GM21717 (cell line): Measurements from ENCODE around the gene BRD9.

Source experiments
- ATAC-seq: cut with Tn5 transposase; IDR thresholded peaks from one replicate; pipeline ENCODE4 v1.9.1; 2021; ENCODE audit warnings: mild to moderate bottlenecking, moderate library complexity; ENCODE audit not compliant: unreplicated experiment

The BRD9 gene

DNA sequence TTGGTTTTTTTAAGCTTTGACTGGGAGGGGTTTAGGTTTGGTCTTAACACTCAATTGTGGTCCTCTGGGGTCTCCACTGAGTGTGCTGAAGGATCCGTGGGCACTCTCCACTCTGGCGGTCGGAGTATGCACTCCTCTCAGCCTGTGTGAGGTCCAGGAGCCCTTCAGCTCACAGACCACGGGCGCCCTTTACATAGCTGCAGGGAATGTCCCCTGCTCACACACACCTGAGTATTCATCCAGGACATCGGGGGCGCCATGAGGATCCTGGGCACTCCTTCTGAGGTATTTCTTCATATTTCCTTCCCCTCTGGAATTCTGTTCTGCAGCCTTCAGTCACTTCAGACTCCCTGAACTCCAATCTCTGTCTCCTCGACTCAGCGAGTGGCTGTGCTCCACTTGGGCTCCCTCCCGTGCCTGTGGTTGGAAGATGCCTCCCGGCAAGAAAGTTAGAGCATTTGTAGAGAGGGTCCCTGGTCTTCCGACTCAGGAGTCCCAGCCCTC is 12.6 kb upstream of the BRD9 start:
- ATAC-seq = no peak

DNA sequence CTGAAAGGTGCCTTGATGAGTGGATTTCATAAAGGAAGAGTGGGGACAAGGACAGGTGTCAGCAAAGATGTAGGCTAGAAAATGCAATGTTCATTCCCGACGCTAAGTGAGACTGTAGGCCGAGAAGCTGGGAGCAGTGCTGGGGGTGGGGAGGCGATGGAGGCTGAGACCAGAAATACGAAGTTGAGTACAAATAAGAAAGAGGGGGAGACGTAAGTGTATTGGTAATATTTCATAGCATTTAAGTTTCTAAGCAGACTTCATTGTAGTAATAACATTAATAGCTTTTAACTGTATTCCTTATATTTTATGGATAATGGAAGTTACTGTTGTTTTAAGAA is 11.1 kb upstream of the BRD9 start:
- ATAC-seq = no peak

DNA sequence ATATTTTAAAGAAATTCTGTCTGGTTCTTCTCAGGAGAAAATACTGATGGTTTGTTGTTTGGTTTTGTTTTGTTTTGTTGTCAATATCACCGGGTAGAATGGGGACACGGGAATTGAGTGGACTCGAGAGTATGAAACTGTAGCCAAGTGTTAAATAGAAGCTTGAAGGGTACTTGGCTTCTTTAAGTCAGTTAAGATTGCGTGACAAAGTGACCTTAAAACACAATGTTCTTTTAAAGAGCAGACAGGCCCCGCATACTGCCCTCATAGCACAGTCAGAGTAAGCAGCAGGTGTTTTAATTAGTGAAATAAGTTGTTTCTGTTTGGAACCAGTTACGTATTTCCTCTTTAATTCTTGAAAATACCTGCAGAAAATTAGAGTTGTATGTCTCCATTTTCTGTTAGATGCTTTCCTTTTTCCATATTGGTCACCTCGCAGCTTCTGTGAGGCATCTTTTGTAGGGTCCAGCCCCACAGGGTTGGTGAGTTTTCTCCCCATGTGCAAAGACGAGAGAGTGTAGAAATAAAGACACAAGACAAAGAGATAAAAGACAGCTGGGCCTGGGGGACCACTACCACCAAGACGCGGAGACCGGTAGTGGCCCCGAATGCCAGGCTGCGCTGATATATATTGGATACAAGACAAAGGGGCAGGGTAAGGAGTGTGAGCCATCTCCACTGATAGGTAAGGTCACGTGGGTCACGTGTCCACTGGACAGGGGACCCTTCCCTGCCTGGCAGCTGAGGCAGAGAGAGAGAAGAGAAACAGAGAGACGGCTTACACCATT is 9.7 kb upstream of the BRD9 start:
- no peak for ATAC-seq

DNA sequence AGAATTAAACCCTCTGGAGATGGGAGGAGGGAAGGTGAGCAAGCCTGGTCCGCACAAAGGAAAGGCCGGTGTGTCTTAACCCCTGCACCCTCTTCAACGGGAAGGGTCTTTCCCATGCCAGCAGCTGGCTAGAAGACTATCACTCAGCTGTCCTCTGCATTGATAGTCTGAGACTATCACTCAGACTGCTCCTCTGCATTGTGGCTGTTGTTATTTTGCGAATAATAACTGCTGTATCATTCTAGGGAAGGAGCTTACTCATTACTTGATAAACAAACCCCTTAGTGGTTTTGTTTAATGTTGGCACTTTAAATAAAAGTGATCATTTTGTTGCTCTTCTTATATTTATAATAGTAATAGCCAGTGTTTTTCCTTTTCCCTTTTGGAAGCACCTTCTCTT is 8.2 kb upstream of the BRD9 start:
- ATAC-seq = no peak

DNA sequence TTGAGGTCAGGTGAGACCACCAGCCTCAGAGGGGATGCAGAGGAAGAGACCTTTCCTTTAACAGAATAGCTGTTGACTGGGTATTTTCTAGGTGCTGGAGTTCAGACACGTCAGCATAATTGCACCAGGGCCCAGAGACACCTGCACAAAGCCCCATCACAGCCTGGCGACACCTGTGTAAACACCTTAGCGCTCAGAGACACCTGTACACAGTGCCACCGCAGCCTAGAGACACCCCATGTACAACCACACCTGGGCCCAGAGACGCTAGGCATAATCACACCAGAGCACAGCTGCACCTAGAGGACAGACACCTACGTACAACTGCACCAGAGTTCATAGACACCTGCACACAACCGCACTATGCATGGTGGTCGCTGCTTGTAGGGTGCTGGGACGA is 1.1 kb upstream of the BRD9 start:
- ATAC-seq = no peak

DNA sequence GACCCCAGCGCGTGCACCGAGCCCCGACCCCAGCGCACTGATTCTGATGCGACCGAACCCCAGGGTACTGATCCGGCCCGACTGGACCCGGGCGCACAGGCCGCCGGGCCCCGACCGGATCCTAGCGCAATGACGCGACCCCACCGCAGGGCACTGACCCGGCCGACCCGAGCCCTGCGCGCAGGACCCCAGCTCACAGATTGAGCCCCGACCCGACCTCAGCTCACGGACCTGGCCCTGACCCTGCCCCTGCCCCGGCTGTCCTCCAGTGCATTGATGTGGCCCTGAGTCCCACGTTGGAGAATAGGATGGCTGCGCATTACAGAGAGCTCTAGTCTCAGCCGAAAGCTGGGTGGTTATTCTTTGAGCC is 521 bp upstream of the BRD9 start:
- ATAC-seq = no peak

DNA sequence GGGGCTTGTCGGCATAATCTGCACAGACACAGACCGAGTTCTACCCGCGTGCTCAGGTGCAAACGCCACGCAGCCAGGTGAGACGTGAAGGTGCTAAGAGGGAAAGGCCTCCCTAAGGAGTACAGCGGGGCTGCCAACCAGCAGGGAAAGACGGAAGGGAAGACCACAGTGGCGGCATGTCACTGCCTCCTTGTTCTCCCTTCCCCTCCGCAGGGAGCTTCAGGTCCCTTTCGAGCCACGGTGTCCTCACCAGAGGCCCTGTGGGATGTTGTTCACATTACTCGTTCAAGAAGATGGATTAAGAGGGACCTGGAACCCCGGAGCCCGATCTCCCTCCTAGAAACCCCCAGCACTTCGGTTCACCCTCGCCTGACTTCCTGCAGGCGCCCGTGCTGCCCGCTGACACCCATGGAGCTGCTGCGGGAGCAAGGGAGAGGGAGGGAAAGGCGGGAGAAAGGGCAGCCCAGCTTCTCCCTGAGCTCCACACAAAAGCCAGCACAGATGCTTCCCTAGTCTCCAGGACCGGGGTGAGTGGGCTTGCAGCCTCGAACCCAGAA is 686 bp downstream of the BRD9 start:
- no peak for ATAC-seq

DNA sequence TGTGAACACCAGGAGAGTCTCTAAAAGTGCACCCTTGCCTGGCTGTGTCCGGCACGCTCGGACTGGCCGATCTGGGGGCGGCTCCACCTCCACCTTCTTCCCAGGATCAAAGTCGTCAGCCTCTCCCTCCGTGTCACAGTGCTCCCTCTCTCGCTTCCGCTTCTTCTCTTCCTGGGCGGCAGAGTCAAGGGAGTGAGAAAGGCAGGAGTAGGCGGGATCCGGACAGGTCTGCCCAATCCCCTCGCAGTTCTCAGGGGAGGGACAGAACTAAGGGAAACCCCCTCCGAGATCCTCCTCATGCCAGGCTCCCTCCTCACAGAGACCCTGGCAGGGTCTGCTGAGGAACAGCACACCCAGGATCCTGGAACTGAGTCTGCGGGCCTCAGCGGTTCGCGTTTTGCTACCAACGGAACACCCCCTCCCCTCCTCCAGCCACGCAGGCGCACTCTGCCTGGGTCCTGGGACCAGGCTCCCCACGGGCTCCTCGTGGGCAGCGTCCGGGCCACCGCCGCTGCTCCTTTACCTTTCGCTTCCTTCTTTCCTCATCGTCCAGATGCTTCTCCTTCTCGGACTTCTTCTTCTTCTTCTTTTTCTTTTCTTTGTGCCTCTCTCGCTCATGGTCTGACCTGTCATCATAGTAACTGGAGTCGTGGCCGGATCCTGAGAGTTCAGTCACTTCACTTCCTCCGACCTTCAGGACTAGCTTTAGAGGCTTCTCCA is 1.3 kb downstream of the BRD9 start:
- ATAC-seq = no peak

DNA sequence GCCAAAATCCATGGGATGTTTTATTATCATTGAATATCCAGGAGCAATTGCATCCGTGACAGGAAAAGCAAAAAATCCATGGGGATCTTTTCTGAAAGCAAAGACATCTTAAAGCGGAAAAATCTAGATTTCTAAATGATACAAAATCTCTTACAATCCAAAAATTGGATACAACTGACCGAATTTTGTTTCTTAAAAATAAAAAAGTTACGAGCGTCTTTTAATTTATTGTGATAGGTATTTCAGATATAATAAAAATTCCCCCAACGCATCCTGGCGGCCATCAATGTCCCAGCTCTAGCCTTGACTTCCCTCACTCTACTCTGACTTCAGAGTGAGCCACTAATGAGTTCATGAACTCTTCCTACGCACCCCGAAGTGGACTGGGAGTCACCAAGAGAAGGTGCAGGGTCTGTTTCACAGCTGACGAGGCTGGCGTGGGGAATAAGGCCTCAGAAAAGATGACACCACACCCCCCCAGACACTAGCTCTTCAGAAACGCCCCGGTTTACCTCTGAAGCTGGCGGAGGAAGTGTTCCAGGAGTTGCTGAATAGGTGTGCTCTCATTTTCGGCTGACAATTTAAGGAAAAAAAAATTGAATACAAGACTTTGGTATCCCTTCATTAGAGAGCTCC is 3.4 kb downstream of the BRD9 start:
- no peak for ATAC-seq

DNA sequence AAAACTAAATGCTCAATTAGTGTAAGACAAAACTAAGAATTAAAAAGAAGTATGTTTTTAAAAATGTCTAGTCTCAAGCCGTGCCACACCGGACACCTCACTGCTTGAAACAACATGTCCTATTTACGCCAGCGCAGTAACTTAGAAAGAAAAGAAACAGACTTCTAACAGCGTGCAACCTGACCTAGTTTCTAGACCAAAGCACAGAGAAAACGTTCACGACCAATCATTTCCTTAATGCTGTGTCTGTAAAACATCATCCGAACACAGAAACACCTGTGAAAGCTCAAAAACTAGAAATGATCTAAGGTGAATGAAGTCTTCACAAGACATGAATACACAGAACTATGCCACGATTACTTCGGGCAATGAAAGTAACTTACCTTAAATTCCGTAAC is 4.0 kb downstream of the BRD9 start:
- no peak for ATAC-seq

DNA sequence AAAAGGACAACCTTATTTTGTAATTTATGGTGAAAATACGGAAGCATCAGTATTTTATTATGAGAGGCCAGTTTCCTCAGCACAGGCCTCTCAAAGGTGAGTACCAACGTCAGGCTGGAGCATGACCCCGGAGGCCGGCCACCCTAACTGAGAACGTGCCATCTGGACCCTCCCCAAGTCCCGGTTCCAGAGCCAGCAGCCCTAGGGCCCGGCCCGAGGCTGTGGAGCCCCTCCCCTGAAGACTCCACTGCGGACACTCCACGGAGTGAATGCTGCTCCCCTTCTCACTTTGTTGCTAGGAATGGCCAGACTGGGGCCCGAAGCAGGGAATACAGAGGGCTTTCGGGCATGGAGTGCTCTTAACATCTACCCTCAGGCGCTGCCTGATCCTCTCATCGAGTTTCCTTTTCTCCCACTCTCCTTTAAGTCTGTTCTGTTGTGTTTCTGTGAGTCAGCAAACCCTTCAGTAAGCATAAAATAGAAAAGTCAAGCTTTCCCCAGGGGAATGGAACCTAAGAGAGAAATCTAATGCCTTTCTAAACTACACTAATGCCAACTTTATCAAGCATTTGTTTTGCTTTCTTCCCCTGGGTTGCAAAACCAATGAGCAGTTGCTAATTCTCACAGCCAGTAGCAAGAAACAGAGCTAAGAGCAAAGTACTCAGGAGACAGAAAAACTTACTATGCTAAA is 4.5 kb downstream of the BRD9 start:
- ATAC-seq = no peak

DNA sequence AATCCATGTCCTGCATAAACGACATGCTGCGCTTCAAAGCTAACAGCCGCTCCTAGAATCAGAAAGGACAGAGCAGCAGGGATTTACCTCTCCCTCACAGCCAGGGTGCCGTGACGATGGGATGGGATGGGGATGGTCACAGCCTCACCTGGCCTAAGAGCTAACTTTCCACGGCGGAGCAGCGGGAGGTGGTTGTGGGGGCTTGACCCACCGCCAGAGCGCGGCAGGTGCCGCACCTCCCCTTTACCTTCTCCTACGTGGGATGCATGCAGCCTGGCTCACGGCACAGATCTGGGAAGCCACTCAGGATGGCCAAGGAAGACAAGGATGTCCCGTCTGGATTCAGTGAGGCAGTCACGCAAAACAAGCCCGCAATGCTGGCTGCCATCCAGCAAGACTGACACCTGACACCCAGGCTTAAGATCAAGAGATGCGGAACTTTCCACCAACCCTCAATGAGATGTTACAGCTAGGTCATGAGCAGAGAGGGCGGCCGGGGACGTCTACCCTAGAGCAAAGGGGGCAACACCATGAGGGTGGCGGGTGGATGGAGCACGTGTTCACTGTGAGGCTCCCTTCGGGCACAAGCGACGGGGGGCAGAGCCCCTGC is 5.8 kb downstream of the BRD9 start:
- ATAC-seq = no peak

DNA sequence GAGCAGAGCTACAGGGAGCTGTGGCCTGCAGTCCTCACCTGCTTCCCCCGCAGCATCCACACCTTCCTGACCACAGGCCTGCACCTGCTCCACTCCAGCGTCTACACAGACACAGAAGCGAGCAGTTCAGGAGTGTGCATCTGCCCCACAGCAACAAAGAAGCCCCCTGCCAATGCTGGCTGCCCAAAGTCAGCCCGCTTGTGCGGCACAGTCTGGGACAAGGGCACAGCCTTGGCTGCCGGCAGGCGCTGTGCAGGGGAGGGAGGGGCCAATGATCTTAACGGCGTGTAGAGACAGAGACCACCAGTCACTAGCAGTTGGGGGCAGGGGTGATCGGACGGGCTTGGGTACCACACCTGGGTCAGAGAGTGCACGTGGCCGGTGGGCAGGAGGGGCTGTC is 6.6 kb downstream of the BRD9 start:
- ATAC-seq = no peak

DNA sequence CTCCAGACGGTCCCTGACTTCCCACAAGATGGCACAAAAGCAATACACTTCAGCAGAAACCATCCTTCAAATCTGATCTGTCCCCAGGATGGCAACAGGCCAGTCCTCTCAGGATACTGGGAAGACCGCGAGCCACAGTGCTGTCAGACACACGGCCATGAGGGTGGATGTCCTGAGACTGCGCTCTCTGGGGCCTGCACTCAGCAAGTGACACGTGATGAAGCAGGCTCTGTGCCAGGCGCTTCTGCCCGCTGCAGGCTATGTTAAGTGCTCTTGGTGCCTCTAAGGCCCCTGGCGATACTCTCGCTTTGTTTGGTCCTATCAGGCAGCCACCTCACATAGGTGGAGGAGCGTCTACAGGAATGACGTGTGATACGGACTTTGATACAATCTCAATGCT is 7.1 kb downstream of the BRD9 start:
- no peak for ATAC-seq

DNA sequence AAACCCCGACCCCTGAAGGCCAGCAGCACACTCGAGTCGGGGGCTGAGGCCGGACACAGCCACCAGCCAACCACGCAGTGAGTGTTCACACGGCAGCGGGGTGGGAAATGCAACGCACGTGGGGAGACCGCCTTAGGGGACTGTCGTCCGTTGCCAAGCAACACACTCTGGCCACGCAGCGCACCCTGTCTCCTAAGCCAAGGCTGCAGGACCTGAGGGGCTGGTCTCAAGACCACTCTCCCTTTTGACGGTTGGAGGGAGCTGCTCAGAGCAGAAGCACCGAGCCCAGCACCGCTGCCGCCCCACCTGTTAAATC is 7.5 kb downstream of the BRD9 start:
- ATAC-seq = no peak

DNA sequence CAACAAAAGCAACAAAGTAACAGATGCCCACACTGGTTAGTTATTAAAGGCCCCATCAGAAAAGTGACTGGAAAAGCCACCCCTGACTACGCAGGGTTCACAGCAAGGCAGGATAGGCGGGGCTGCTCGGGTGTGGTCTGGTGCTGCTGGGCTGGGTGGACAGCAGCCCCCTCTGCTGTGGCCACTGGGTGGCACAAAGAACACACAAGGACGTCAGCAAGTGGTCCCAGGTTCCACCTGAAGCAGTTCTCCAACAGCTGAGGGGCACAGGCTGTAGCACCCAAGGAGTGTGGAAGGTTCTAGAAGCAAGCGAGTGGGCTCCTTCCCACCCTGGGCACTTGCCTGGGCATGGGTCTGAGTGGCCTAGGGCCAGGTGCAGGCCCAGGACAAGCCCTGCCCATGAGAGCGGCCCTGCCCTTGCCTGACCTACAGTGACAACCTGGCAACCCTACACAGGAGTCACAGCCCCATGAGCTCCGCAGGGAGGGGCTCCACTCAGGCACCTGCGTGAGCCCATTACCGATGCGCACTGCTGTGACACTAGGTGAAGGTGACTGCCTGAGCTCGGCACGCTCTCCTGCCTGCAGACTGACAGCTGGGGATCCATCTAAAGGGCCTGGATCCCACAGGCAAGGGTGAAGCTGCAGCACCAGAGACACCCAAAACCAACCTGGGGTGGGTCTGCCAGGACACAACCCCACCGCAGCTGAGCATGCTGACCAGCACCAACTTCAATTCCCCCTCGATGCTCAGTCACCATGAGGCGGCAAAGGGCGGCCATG is 8.1 kb downstream of the BRD9 start:
- ATAC-seq = no peak

DNA sequence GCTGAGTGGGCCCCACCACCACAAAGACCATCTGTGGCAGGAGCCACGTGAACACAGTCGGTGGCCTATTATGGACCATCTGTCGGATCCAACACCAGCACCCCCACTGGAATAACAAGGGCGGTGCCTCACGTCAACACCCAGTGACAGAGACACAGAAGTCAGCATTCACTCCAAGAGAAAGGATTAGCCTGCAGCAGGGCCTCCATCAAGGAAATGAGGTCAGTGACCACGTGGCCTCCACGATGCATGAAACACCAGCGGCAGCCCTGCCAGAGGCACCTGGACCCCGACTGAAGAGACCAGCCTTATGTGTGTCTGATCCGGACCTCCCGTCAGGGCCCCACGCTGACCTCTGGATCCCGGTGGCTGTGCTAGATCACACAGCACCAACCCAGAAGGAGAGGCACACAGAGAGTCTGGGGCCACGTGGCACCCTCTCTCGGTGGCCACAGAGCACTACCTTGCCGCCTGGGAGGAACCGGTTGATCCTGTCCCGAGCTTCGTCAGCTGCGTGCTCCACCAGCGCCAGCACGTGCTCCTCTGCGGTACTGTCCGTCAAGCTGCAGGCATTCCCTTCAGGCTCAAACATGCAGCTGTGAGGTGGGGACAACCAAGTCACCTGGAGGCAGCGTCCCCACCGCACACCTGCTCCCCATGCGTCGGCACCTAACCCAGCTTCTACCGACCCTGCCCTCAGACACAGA is 9.0 kb downstream of the BRD9 start:
- ATAC-seq = no peak

DNA sequence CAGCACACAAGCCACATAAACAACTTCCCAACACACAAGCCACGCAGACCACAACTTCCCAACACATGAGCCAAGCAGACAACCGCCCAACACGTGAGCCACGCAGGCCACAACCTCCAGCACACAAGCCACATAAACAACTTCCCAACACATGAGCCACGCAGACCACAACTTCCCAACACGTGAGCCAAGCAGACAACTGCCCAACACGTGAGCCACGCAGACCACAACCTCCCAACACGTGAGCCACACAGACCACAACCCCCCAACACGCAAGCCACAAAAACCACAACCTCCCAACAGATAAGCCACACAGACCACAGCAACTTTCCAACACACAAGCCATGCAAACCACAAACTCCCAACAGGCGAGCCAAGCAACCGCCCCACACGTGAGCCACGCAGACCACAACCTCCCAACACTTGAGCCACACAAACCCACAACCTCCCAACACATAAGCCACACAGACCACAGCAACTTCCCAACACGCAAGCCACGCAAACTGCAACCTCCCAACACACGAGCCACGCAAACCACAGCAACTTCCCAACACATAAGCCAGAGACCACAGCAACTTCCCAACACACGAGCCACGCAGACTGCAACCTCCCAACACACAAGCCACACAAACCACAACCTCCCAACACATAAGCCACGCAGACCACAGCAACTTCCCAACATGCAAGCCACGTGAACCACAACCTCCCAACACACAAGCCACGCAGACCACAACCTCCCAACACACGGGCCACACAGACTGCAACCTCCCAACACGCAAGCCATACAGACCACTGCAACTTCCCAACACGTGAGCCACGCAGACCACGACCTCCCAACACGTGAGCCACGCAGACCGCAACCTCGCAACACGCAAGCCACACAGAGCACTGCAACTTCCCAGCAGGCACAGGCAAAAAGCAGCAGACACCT is 10.1 kb downstream of the BRD9 start:
- ATAC-seq = no peak

DNA sequence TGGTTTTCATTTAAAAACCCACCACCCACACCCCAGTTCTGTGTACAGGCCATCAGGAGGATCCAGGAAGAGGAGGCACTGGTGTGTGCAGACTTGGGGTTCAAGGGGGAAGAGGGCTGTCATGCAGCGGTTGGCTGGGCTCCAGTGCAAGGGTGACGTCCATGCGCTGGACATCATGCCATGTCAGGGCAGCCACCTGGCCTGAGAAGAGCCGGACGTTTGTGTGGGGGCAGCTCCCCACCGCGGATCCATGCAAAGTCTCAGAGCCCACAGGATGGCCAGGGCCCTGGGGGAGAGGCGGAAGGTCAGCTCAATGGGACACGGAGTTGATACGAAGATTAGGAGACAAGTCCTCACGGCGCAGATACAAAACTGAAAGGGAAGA is 11.1 kb downstream of the BRD9 start:
- ATAC-seq = no peak
